Esophagus squamous epithelium (tissue), 4 donors: ENCODE results near the gene ZFPM1.

Source experiments
- POLR2A ChIP-seq, 4 donors: fragments of 450-650 bp; IDR thresholded peaks; one replicate each; pipeline ENCODE4 v1.6.1; 2017; ENCODE audit warnings: antibody characterized with exemption in 4 of 4, mild to moderate bottlenecking in 4 of 4, moderate library complexity in 3 of 4
- TF ChIP-seq, protein P1 (sequence below), 6 experiments: fragments of 450-650 bp in 4 of 6; fragments of 200-600 bp in 2 of 6; sonication (generic) in 2 of 6; IDR thresholded peaks; one replicate each; pipeline ENCODE4 v1.5.1; 2016 to 2019; ENCODE audit warnings: antibody characterized with exemption in 6 of 6, mild to moderate bottlenecking in 4 of 6, moderate library complexity in 4 of 6

DNA sequence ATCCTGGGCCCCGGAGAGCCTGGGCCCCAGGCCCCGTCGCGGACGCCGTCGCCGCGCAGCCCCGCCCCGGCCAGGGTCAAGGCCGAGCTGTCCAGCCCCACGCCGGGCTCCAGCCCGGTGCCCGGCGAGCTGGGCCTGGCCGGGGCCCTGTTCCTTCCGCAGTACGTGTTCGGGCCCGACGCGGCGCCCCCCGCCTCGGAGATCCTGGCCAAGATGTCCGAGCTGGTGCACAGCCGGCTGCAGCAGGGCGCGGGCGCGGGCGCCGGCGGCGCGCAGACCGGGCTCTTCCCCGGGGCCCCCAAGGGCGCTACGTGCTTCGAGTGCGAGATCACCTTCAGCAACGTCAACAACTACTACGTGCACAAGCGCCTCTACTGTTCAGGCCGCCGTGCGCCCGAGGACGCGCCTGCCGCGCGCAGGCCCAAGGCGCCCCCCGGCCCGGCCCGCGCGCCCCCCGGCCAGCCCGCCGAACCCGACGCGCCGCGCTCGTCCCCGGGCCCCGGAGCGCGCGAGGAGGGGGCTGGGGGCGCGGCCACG is 80.4 kb downstream of the ZFPM1 start:
- TF ChIP-seq, protein P1, sequence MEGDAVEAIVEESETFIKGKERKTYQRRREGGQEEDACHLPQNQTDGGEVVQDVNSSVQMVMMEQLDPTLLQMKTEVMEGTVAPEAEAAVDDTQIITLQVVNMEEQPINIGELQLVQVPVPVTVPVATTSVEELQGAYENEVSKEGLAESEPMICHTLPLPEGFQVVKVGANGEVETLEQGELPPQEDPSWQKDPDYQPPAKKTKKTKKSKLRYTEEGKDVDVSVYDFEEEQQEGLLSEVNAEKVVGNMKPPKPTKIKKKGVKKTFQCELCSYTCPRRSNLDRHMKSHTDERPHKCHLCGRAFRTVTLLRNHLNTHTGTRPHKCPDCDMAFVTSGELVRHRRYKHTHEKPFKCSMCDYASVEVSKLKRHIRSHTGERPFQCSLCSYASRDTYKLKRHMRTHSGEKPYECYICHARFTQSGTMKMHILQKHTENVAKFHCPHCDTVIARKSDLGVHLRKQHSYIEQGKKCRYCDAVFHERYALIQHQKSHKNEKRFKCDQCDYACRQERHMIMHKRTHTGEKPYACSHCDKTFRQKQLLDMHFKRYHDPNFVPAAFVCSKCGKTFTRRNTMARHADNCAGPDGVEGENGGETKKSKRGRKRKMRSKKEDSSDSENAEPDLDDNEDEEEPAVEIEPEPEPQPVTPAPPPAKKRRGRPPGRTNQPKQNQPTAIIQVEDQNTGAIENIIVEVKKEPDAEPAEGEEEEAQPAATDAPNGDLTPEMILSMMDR (IDR thresholded peaks at IDR 0.05), result no peak
- TF ChIP-seq POLR2A (IDR thresholded peaks at IDR 0.05), result no peak
